Vagina (tissue), 2 donors: Measurements from ENCODE around the gene PNPO.

Source experiments
- POLR2A ChIP-seq, 2 donors: fragments of 450-650 bp; IDR thresholded peaks; one replicate each; pipeline ENCODE4 v1.6.1; 2017; ENCODE audit warnings: antibody characterized with exemption in 2 of 2, mild to moderate bottlenecking in 2 of 2, moderate library complexity in 2 of 2
- POLR2AphosphoS5 ChIP-seq, 2 donors: sonication (generic); formaldehyde crosslinking; IDR thresholded peaks; one replicate each; pipeline ENCODE4 v1.9.0; 2017; ENCODE audit warnings: antibody characterized with exemption in 2 of 2, mild to moderate bottlenecking in 2 of 2, low read depth in 1 of 2; ENCODE audit not compliant: insufficient read depth in 1 of 2
- TF ChIP-seq, protein P1 (sequence below), 3 experiments: fragments of 450-650 bp in 2 of 3; fragments of 200-600 bp in 1 of 3; sonication (generic) in 1 of 3; IDR thresholded peaks; one replicate each; pipeline ENCODE4 v1.5.1; 2017 to 2019; ENCODE audit warnings: antibody characterized with exemption in 3 of 3, mild to moderate bottlenecking in 2 of 3, moderate library complexity in 2 of 3

GRCh38 chr17:47992216-47992615, 50.8 kb downstream of the PNPO start:
- no peak for TF ChIP-seq POLR2AphosphoS5 (IDR thresholded peaks at IDR 0.05; ENCODE audit: insufficient read depth in 1 of 2, low read depth in 1 of 2)
- TF ChIP-seq, protein P1, sequence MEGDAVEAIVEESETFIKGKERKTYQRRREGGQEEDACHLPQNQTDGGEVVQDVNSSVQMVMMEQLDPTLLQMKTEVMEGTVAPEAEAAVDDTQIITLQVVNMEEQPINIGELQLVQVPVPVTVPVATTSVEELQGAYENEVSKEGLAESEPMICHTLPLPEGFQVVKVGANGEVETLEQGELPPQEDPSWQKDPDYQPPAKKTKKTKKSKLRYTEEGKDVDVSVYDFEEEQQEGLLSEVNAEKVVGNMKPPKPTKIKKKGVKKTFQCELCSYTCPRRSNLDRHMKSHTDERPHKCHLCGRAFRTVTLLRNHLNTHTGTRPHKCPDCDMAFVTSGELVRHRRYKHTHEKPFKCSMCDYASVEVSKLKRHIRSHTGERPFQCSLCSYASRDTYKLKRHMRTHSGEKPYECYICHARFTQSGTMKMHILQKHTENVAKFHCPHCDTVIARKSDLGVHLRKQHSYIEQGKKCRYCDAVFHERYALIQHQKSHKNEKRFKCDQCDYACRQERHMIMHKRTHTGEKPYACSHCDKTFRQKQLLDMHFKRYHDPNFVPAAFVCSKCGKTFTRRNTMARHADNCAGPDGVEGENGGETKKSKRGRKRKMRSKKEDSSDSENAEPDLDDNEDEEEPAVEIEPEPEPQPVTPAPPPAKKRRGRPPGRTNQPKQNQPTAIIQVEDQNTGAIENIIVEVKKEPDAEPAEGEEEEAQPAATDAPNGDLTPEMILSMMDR (IDR thresholded peaks at IDR 0.05), result no peak
- no peak for TF ChIP-seq POLR2A (IDR thresholded peaks at IDR 0.05)
